ENCODE measurements around the gene STKLD1. TPM values are rescaled to one million over a fixed set of nuclear protein-coding genes. Genes with fewer than 3 reads are reported as not detected.
A peak's percentile ranks its signal among the peaks of the same experiment; 100 is the strongest.

STKLD1 gene
- total RNA-seq, 1 experiment from 2014 or later = 3.4 TPM

DNA sequence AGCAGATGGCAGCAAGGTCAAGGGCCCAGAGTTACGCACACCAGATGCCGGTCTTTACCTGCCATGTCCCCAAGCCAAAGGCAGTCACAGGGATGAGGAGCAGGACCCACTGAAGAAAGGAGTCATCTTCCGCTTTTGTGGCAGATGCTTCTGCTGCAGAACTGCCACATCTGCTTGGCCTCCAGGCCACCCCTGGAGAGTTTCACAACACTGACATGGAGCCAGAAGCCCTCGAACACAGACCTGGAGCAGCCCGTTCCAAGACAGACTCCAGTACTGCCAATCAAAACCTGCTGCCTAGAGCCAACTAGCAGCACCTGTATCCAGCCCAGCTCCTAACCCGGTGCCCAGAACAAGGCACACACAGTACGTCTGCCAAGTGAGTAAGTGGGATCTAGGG is 21.4 kb upstream of the STKLD1 start:
- Mint-ChIP-seq H3K9me3 (ENCODE audit: unreplicated experiment) (no peaks in the 10 kb centered on the region), H3K27me3 (ENCODE audit: insufficient read depth, unreplicated experiment) (no peaks in the 10 kb centered on the region), H3K4me3 (ENCODE audit: unreplicated experiment) (peak overlapping the region; percentile 86), H3K36me3 (ENCODE audit: insufficient read depth, unreplicated experiment) (peaks cover 94% of the 10 kb centered on the region), H3K4me1 (ENCODE audit: low read depth, unreplicated experiment) (peaks cover 13% of the 10 kb centered on the region), H3K27ac (ENCODE audit: unreplicated experiment) (no peak overlapping the region)
- CTCF ChIA-PET = no interaction called here
- POLR2A ChIA-PET = no interaction called here
- Histone ChIP-seq H3K27me3 (replicated peaks; ENCODE audit: control insufficient read depth, insufficient read depth, low read length) (no peaks in the 10 kb centered on the region), H3K4me3 (ENCODE audit: low read depth, low read length) (no peak overlapping the region), H3K4me1 (peaks cover 15% of the 10 kb centered on the region), H3K36me3 (ENCODE audit: control insufficient read depth, insufficient read depth, low read length) (peaks cover 13% of the 10 kb centered on the region), H3K9me3 (no peaks in the 10 kb centered on the region)
- intact Hi-C loops (cut with micrococcal nuclease; ENCODE audit: unreplicated experiment) = no loop called here
- no peak for DNase-seq
- BruUV-seq (replicated peaks) = no TSS peak
- TF ChIP-seq, protein P1, sequence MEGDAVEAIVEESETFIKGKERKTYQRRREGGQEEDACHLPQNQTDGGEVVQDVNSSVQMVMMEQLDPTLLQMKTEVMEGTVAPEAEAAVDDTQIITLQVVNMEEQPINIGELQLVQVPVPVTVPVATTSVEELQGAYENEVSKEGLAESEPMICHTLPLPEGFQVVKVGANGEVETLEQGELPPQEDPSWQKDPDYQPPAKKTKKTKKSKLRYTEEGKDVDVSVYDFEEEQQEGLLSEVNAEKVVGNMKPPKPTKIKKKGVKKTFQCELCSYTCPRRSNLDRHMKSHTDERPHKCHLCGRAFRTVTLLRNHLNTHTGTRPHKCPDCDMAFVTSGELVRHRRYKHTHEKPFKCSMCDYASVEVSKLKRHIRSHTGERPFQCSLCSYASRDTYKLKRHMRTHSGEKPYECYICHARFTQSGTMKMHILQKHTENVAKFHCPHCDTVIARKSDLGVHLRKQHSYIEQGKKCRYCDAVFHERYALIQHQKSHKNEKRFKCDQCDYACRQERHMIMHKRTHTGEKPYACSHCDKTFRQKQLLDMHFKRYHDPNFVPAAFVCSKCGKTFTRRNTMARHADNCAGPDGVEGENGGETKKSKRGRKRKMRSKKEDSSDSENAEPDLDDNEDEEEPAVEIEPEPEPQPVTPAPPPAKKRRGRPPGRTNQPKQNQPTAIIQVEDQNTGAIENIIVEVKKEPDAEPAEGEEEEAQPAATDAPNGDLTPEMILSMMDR (IDR thresholded peaks at IDR 0.05; ENCODE audit: insufficient read depth in 1 of 2, low read depth in 1 of 2, low read length in 1 of 2, severe bottlenecking in 1 of 2, unreplicated experiment in 1 of 2) = no peak

- CTCF ChIA-PET = interaction anchor here (0.6 to 1.8 kb wide), 6 partner anchors 8 to 783 kb away, joined by 3 to 9 read pairs (median 4); partner anchors contain the start of genes MED22 and RPL7A
- TF ChIP-seq, protein P1 (IDR thresholded peaks at IDR 0.05; ENCODE audit: insufficient read depth in 1 of 2, low read depth in 1 of 2, low read length in 1 of 2, severe bottlenecking in 1 of 2, unreplicated experiment in 1 of 2) = no peak
Measured at GRCh38 chr9:133355881-133356357, 20.2 kb upstream of the STKLD1 start.

DNA sequence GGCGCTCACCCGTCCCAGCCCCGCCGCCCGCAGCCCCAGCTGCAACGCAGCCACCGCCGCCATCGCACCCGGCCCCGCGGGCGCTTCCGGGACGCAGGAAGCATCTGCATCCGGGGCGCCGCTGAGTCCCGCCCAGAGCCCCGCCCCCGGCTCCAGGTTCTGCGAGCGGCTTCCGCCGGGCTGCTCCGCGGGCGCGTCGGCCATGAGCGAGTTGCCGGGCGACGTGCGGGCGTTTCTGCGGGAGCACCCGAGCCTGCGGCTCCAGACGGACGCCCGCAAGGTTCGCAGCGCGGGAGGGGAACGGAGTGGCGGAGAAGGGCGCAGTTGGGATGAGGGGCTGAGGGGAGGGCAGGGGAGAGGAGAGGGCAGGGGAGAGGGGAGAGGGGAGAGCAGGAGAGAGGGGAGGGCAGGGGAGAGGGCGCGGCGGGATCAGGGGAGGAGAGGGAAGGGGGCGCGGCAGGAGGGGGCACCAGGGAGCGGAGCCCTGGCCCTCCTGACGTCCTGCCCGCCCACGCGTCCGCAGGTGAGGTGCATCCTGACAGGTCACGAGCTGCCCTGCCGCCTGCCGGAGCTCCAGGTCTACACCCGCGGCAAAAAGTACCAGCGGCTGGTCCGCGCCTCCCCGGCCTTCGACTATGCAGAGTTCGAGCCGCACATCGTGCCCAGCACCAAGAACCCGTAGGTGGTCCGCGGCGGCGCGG is 19.6 kb upstream of the STKLD1 start, which contains the start of the genes SURF1 and SURF2:
Gene SURF1, minus strand, starts transcription at position 97 of the 701 bp plus-strand sequence. Its CDS starts 34 bp downstream, at position 63.
Gene SURF2, plus strand, starts transcription at position 160 of the 701 bp plus-strand sequence. Its CDS starts 43 bp downstream, at position 203.
- H3K27me3 ChIP-seq (replicated peaks; ENCODE audit: control insufficient read depth, insufficient read depth, low read length) = no peaks in the 10 kb centered on the region
- H3K36me3 Mint-ChIP-seq (ENCODE audit: insufficient read depth, unreplicated experiment) = peaks cover 93% of the 10 kb centered on the region
- peak within 1 kb of the TSS; percentile 62 for H3K4me3 ChIP-seq (ENCODE audit: low read depth, low read length)
- DNase-seq = peak; percentile 86 to 93
- no TSS peak for BruUV-seq (replicated peaks)
- POLR2A ChIA-PET = interaction anchor here (0.6 to 1.5 kb wide), 3 partner anchors 8 to 103 kb away, joined by 3 to 13 read pairs (median 5); partner anchors contain the start of genes MED22, RPL7A and SURF6
- CTCF ChIA-PET = interaction anchor here (0.6 to 1.8 kb wide), 14 partner anchors 9 to 782 kb away, joined by 3 to 9 read pairs (median 3); partner anchors contain the start of genes MED22 and RPL7A
- no peaks in the 10 kb centered on the region for H3K9me3 ChIP-seq
- TF ChIP-seq, protein P1 (IDR thresholded peaks at IDR 0.05; ENCODE audit: insufficient read depth in 1 of 2, low read depth in 1 of 2, low read length in 1 of 2, severe bottlenecking in 1 of 2, unreplicated experiment in 1 of 2) = peak in 1 of 2 experiments; percentile 52
- intact Hi-C loops (cut with micrococcal nuclease; ENCODE audit: unreplicated experiment) = loop anchor here (2.0 kb wide), 2 partner anchors 20 to 38 kb away; partner anchors contain the start of genes STKLD1 and SURF4
- H3K4me1 ChIP-seq = peaks cover 14% of the 10 kb centered on the region
- peak within 1 kb of the TSS; percentile 88 for H3K27ac Mint-ChIP-seq (ENCODE audit: unreplicated experiment)
- peaks cover 20% of the 10 kb centered on the region for H3K4me1 Mint-ChIP-seq (ENCODE audit: low read depth, unreplicated experiment)
- H3K4me3 Mint-ChIP-seq (ENCODE audit: unreplicated experiment) = peak within 1 kb of the TSS; percentile 86
- H3K27me3 Mint-ChIP-seq (ENCODE audit: insufficient read depth, unreplicated experiment) = no peaks in the 10 kb centered on the region
- peaks cover 7% of the 10 kb centered on the region for H3K36me3 ChIP-seq (ENCODE audit: control insufficient read depth, insufficient read depth, low read length)
- H3K9me3 Mint-ChIP-seq (ENCODE audit: unreplicated experiment) = no peaks in the 10 kb centered on the region

More at GRCh38 chr9:133355881-133356357, 20.2 kb upstream of the STKLD1 start:
- Mint-ChIP-seq H3K9me3 (ENCODE audit: unreplicated experiment) (no peaks in the 10 kb centered on the region), H3K27ac (ENCODE audit: unreplicated experiment) (peak overlapping the region; percentile 88), H3K27me3 (ENCODE audit: insufficient read depth, unreplicated experiment) (no peaks in the 10 kb centered on the region), H3K36me3 (ENCODE audit: insufficient read depth, unreplicated experiment) (peaks cover 93% of the 10 kb centered on the region), H3K4me1 (ENCODE audit: low read depth, unreplicated experiment) (peaks cover 20% of the 10 kb centered on the region), H3K4me3 (ENCODE audit: unreplicated experiment) (peak overlapping the region; percentile 86)
- Histone ChIP-seq H3K4me1 (peaks cover 14% of the 10 kb centered on the region), H3K27me3 (replicated peaks; ENCODE audit: control insufficient read depth, insufficient read depth, low read length) (no peaks in the 10 kb centered on the region), H3K9me3 (no peaks in the 10 kb centered on the region), H3K36me3 (ENCODE audit: control insufficient read depth, insufficient read depth, low read length) (peaks cover 7% of the 10 kb centered on the region), H3K4me3 (ENCODE audit: low read depth, low read length) (peak overlapping the region; percentile 62)
- DNase-seq = no peak
- intact Hi-C loops (cut with micrococcal nuclease; ENCODE audit: unreplicated experiment) = loop anchor here (2.0 kb wide), 2 partner anchors 21 to 39 kb away; partner anchors contain the start of genes STKLD1 and SURF4
- BruUV-seq (replicated peaks) = TSS peak; percentile 28
- POLR2A ChIA-PET = interaction anchor here (1.5 kb wide), 1 partner anchor 8 kb away, joined by 13 read pairs; the partner anchor contains the start of genes MED22 and RPL7A
